ENCODE results near the gene CDK6.

DNA sequence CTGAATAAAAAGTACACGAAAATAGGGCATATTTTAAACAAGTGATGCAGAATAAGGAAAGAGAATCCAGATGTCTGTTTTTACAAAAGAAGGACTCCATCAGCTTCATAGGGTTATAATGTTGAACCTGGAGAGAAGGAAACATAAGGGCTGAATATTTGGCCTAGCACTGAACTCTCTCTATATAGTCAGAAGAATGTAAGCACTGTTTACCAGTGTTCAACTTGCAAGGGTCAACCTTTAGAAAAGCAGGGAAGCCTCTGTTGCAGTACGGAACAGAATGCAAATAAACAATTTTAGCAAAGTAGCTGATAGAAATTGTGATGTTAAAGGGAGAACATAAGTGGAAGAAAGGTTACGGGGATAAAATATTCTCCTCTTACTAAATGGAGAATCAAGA, 16.2 kb downstream of the CDK6 start:
- TF ChIP-seq, protein P1, sequence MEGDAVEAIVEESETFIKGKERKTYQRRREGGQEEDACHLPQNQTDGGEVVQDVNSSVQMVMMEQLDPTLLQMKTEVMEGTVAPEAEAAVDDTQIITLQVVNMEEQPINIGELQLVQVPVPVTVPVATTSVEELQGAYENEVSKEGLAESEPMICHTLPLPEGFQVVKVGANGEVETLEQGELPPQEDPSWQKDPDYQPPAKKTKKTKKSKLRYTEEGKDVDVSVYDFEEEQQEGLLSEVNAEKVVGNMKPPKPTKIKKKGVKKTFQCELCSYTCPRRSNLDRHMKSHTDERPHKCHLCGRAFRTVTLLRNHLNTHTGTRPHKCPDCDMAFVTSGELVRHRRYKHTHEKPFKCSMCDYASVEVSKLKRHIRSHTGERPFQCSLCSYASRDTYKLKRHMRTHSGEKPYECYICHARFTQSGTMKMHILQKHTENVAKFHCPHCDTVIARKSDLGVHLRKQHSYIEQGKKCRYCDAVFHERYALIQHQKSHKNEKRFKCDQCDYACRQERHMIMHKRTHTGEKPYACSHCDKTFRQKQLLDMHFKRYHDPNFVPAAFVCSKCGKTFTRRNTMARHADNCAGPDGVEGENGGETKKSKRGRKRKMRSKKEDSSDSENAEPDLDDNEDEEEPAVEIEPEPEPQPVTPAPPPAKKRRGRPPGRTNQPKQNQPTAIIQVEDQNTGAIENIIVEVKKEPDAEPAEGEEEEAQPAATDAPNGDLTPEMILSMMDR (IDR thresholded peaks at IDR 0.05): no peak
- TF ChIP-seq POLR2A (IDR thresholded peaks at IDR 0.05): no peak

All from right lobe of liver (tissue), 4 donors.